ENCODE measurements around the gene RACGAP1. TPM values are rescaled to one million over a fixed set of nuclear protein-coding genes. Genes with fewer than 3 reads are reported as not detected.
"Not testable (repeated sequence)": the region's sequence is repeated elsewhere in the genome, so short reads cannot be mapped to it uniquely, and the experiment has no call there.

Gene RACGAP1
- polyA plus RNA-seq, 1 donor = 20.7 TPM

DNA sequence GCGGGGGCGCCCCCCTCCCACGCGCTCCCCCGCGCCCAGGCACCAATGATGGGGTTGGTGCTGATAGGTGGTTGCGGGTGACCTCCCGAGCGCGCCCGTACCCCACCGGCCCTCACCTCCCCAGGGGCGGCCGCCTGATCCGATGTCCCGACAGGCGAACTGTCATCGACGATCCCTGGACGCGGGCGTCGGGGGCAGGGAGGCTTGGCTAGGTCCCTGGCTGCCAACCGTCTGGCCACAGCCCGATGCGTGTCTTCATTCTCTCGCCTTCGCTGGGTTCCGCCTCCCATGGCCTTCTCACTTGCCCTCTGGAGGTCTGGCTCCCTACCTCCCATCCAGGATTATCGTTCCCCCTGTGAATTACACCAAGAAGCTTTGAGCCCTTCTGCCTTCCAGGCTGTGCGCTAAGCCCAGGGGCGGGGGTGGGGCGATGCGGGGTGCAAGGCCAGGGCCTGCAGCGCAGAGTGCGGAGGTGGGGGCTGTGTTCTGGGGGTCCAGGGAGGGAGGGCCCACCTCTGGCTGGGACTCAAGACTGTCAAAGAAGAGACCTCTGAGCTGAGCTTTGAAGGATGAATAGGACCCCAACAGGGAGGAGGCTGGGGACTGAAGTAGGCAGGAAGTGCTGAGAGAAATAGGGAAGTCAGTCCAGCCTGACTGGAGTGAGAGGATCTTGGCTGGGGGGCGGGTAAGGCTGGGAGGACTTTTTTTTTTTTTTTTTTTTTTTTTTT is 7.7 kb upstream of the RACGAP1 start:
- DNase-seq (ENCODE audit: low read depth) = no peak

GRCh38 chr12:50032515-50032853 is 7.2 kb upstream of the RACGAP1 start:
- DNase-seq (ENCODE audit: low read depth) = no peak

- DNase-seq (ENCODE audit: low read depth) = not testable (repeated sequence)
Observed at GRCh38 chr12:50030449-50030848, 5.2 kb upstream of the RACGAP1 start.

- no peak for DNase-seq (ENCODE audit: low read depth)
Observed at GRCh38 chr12:50026691-50027090, 1.4 kb upstream of the RACGAP1 start.

GRCh38 chr12:50024805-50025186 is 498 bp downstream of the RACGAP1 start:
- DNase-seq (ENCODE audit: low read depth) = no peak

GRCh38 chr12:50024227-50024626 is 1.1 kb downstream of the RACGAP1 start:
- no peak for DNase-seq (ENCODE audit: low read depth)

DNA sequence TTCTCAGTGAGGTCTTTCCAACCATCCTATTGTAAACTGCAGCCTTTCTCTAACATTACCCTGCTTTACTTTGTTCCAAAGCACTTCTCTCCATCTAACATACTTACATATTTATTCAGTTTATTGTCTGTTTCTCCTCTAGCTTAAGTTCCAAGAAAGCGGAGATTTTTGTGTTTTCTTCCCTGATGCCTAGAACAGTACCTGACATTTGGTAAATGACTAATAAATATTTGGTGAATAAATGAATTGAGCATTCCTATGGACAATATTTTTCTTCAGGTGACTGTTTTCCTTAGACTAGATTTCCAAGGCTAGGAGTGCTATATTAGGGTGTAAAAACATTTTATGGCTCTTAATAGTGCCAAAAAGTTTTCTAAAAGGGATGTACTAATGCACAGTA is 2.4 kb downstream of the RACGAP1 start:
- no peak for DNase-seq (ENCODE audit: low read depth)

DNA sequence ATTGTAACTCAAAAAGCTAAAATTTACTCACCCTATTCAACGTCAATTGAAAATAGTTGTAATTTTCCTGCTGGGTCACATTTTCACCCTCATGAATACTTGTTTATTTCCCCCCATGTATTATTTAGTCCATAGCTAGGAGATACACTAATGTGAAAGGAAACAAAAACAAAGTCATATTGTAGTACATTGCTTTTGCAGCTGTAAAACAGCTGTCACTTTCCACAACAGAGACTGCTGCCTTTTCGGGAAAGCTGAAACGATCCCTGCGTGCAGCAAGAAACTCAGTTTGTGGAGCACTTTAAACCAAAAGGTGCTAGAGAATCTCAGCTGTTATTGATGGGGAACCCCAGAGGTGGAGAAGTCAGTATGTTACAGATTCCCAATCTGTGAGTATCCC is 4.3 kb downstream of the RACGAP1 start:
- DNase-seq (ENCODE audit: low read depth) = peak; percentile 29

DNA sequence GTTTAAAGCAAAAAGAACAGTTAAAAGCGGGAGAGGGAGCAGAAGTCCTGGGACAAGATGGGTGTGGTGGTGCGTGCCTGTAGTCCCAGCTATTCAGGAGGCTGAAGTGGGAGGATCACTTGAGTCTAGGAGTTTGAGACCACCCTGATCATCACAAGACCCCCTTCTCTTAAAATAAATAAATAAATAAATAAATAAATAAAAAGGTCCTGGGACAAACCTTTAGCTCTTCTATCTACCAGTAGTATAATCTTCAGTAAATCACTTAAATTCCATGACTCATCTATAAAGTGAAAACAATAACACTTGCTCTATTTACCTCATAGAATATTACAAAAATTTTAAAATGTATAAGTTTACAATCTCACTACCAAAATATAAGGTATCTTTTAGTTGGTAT is 5.8 kb downstream of the RACGAP1 start:
- DNase-seq (ENCODE audit: low read depth) = no peak

GRCh38 chr12:50018968-50019367 is 6.3 kb downstream of the RACGAP1 start:
- DNase-seq (ENCODE audit: low read depth) = no peak

- DNase-seq (ENCODE audit: low read depth) = no peak
Observed at GRCh38 chr12:50018154-50018553, 7.1 kb downstream of the RACGAP1 start.

- DNase-seq (ENCODE audit: low read depth) = no peak
Observed at GRCh38 chr12:50017641-50018040, 7.7 kb downstream of the RACGAP1 start.

- DNase-seq (ENCODE audit: low read depth) = peak; percentile 89
Observed at GRCh38 chr12:50016501-50017475, 8.5 kb downstream of the RACGAP1 start.

DNA sequence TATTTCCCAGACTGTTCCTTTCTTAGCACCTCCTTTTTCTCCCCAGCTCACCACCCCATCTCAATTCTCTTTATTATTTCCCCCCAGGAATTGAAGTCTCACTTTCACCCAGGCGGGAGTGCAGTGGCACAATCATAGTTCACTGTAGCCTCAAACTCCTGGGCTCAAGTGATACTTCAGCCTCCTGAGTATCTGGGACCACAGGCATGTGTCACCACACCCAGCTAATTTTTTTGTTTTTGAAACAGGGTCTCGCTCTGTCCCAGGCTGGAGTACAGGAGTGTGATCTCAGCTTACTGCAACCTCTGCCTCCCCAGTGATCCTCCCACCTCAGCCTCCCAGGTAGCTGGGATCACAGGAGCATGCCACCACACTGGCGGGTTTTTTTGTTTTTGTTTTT is 11.0 kb downstream of the RACGAP1 start:
- DNase-seq (ENCODE audit: low read depth) = no peak

DNA sequence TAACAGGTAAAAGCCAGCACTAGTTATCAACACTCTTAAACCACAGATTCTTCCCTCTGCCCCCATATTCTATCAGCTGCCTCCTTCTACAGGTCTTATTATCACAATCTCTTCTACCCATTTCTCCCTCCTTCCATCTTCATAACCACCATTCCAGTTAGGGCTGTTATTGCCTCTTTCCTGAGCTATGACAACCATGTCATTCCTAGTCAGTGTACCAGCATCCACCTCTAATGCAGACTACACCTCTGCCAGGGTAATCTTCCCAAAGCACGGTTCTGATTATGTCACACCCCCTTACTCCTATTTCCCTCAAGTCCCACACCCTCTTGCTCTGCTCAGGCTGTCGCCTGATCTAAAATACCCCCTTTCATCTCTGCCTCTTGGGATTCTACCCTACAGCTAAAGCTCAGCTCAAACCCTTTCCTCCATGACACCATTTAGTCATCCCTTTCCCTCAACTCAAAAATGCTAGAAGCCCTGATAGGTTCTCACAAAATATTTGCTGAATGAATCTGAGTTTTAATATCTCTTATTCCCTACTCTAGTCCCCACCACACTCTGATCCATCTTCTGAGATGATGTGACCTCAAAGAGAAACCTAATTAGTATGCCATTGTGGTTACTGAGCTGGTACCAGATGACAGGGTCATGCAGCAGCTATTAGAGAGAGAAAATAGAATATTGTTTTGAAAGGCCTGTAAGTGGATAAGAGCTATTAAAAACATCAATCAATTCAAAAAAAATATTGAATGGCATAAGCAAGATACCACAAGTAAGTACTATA is 11.7 kb downstream of the RACGAP1 start:
- no peak for DNase-seq (ENCODE audit: low read depth)

- no peak for DNase-seq (ENCODE audit: low read depth)
Observed at GRCh38 chr12:50006754-50007442, 18.4 kb downstream of the RACGAP1 start.

GRCh38 chr12:50006280-50006679 is 19.0 kb downstream of the RACGAP1 start:
- DNase-seq (ENCODE audit: low read depth) = no peak

GRCh38 chr12:50005175-50005574 is 20.1 kb downstream of the RACGAP1 start:
- DNase-seq (ENCODE audit: low read depth) = no peak

DNA sequence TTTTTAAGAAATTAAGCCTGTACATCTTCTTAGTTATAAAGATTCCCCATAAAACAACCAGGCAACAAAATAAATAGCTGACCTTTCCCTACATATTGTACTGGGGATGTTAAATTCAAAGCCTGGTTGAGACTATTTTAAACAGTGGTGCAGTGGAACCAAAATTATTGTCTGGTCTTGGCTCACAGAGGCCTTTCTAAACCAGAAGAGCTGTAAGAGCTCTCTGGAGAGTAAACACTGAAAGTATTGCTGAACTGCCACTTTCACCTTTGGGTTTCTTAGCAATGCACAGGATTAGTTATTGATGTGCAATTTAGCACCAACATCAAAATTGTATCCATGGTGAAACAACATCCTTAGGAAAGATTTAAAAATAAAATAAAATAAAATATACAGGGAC is 20.6 kb downstream of the RACGAP1 start:
- no peak for DNase-seq (ENCODE audit: low read depth)

- no peak for DNase-seq (ENCODE audit: low read depth)
Observed at GRCh38 chr12:50003595-50003994, 21.7 kb downstream of the RACGAP1 start.

- DNase-seq (ENCODE audit: low read depth) = no peak
Observed at GRCh38 chr12:49998453-49998852, 26.8 kb downstream of the RACGAP1 start.

- DNase-seq (ENCODE audit: low read depth) = no peak
Observed at GRCh38 chr12:49990273-49990672, 35.0 kb downstream of the RACGAP1 start.
